GM19023 (cell line): Measurements from ENCODE around the gene STARD3.

ENCODE experiments used
- ATAC-seq: cut with Tn5 transposase; IDR thresholded peaks from one replicate; pipeline ENCODE4 v1.9.1; 2021; ENCODE audit warnings: mild to moderate bottlenecking, moderate library complexity; ENCODE audit not compliant: unreplicated experiment

Gene STARD3

GRCh38 chr17:39603304-39604016 lies 33.5 kb upstream of the STARD3 start:
- ATAC-seq = no peak

- no peak for ATAC-seq
Measured at GRCh38 chr17:39604911-39605491, 31.9 kb upstream of the STARD3 start.

DNA sequence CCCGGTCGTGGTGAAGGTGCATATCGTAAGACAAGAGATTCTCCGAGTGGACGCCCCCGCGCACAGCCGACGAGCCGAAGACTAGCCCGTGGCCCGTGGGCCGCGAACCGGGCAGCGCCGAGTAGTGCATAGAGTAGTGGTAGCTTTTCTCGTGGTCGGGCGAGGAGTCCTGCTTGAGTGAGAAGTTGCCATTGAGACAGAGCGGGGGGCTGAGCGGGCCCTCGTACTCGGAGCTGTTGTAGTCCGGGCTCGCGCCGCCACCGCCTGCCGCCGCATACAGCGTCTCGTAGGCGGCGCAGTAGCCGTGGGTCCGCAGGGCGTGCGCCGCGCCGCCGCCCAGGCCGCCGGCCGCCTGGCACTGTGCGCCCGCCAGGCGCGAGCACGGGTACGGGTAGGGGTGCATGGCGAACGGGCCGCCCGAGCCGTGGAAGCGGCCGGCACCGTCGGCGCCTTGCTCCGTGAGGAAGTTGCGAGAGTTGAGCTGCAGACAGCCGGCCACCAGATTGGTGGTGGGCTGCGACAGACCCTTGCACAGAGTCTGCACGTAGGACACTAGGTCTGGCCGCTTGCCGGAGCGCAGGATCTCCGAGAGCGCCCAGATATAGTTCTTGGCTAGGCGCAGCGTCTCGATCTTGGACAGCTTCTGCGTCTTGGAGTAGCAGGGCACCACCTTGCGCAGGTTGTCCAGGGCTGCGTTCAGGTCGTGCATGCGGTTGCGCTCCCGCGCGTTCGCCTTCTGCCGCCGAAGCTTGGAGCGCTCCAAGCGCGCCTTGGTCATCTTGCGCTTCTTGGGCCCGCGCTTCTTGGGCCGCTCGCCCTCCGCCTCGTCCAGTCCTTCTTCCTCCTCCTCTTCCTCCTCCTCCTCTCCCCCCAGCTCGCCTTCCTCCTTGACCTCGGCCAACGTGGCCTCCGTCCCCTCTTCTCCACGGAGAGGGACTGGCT lies 31.2 kb upstream of the STARD3 start:
- no peak for ATAC-seq

GRCh38 chr17:39606434-39607056 lies 30.4 kb upstream of the STARD3 start:
- no peak for ATAC-seq

DNA sequence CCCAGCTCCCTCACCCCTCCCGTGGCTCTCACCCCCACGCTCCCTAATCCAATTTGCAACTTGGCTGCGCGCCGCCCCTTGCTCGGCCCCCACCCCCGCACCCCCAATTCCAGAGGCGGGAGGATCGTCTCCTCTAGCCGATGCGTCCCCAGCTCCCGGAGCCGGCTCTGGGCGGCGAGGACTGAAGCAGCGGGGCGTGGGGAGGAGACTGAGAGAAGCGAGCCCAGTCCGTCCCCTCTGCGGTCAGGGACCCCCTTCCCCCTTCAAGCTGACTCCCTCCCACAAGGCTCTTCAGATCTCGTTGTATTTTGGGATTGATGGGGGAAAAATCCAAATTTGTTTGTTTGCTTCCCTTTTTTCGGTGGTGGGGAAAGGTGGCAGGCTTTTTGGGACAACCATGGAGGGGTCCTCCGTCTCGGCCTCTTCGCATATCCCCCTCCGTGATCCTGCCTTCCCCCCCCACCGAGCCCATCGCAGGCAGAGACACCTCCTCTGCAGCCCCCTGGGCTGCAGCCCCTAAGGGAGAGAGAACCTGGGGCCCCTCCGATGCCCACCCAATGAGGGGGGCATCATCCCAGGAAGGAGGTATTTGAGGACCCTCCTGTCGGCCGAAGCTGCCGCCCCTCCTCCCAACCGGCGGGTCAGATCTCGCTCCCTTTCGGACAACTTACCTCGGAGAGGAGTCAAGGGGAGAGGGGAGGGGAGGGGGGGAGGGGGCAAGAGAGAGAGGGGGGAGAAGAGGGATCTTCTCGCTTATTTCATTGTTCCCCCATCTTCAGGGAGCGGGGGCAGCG lies 29.7 kb upstream of the STARD3 start:
- ATAC-seq = no peak

GRCh38 chr17:39607851-39608130 lies 29.2 kb upstream of the STARD3 start, which contains the start of gene NEUROD2:
TSS of gene NEUROD2 (minus strand) at chr17:39607920. CDS start at chr17:39606599, 1,321 bp downstream.
- ATAC-seq = no peak

- no peak for ATAC-seq
Measured at GRCh38 chr17:39608142-39608981, 28.6 kb upstream of the STARD3 start.

- no peak for ATAC-seq
Measured at GRCh38 chr17:39609416-39610025, 27.4 kb upstream of the STARD3 start.

- no peak for ATAC-seq
Measured at GRCh38 chr17:39611401-39612112, 25.4 kb upstream of the STARD3 start.

DNA sequence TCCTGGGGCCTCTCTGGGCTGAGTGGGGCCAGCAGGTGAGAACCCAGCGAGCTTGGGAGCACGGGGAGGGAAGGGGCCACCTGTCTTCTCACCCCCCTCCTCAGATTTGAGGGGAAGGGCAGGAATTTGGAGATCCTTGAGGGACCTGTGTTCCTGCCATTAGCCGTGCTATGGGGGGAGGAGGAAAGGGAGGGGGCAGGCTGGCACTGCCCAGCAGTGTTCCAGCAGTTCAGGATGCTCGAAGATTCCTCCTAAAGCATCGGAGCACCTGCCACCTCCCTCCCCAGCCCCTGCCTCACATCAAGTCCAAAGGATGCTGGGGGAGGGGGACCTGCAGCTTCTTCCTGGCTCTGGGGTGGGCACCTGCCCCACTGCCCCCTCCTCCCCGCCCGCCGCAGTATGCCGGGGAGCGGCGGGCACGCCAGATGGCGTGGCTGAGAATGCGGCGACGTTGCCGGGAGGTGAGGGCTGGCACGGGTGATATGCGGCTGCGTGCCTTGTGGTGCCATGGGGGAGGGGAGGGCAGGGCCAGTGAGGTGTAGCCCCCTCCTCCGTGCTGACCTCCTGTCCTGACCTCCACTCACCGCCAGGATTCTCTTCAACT lies 24.6 kb upstream of the STARD3 start:
- no peak for ATAC-seq

DNA sequence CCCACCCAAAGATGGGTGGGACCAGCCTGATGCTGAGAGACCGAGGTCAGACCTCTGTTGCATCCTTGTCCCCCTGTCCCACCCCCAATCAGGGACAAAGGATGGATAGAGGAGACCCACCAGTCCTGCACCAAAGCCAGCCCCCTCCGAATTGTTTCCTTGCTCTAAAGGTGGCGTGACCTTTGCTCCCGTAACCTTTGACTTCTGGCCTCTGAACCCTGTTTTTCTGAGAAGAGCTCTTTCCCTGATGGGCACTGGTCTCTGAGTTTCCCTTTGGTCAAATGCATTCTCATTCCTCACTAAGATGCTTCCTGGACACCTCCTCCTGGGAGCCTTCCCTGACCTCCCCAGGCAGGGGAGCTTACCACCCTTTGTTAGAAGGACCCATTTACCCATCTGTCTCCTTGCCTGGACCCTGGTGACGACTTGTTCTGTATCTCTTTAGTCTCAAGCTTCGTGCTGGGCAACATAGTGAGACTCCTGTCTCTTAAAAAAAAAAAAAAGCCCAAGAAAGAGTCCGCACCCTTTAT lies 23.9 kb upstream of the STARD3 start:
- ATAC-seq = no peak

DNA sequence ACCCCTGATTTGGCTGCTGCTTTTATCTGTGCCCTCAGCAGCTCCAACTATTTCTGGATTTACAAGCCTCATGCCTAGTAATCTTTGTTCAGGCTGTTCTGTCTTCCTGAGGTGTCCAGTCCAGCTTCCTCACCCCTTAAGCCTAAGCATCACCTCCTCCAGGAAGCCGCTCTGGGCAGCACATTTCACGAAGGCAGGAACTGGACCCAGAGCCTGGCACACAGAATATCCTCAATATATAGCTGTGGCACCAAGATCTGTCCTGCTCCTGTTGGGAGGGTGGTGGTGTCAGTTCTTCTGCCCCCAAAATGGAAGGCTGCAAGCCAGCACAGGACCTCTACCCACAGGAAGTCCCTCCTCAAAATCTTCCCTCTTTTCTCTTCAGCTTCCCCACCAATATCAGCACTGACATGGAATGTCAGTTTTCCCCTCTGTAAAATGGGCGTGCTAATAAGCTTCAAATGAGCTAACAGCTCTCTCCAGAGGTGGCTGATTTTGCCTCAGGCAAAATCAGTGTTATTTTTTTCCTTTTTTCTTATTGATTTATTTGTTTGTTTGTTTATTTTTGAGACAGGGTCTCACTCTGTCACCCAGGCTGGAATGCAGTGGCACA lies 22.3 kb upstream of the STARD3 start:
- no peak for ATAC-seq

GRCh38 chr17:39615434-39615833 lies 21.5 kb upstream of the STARD3 start:
- ATAC-seq = no peak

DNA sequence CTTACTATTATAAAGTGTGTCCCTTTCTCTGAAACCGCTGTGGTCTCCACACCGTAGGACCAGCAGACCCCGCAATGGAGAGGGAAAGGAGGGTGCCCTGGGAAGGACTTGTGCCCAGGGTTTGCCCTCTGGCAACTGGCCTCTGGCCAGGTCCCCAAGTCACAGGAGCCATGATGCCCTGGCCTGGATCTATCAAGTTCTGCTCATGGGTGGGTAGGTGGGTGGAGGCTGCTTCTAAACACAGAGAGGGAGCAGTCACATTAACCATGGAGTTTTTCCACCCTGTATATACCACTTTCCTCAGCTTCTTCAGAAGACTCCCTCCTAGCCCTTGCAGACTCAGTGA lies 19.9 kb upstream of the STARD3 start:
- ATAC-seq = no peak

- ATAC-seq = no peak
Measured at GRCh38 chr17:39617446-39618245, 19.3 kb upstream of the STARD3 start.

- no peak for ATAC-seq
Measured at GRCh38 chr17:39618246-39618913, 18.6 kb upstream of the STARD3 start.
